Esophagus squamous epithelium (tissue), 4 donors: ENCODE measurements around the gene SLFN14.
"Not testable (repeated sequence)": the region's sequence is repeated elsewhere in the genome, so short reads cannot be mapped to it uniquely, and the experiment has no call there.

Experiments used
- POLR2A ChIP-seq, 4 donors: fragments of 450-650 bp; IDR thresholded peaks; one replicate each; pipeline ENCODE4 v1.6.1; 2017; ENCODE audit warnings: antibody characterized with exemption in 4 of 4, mild to moderate bottlenecking in 4 of 4, moderate library complexity in 3 of 4
- TF ChIP-seq, protein P1 (sequence below), 6 experiments: fragments of 450-650 bp in 4 of 6; fragments of 200-600 bp in 2 of 6; sonication (generic) in 2 of 6; IDR thresholded peaks; one replicate each; pipeline ENCODE4 v1.5.1; 2016 to 2019; ENCODE audit warnings: antibody characterized with exemption in 6 of 6, mild to moderate bottlenecking in 4 of 6, moderate library complexity in 4 of 6

DNA sequence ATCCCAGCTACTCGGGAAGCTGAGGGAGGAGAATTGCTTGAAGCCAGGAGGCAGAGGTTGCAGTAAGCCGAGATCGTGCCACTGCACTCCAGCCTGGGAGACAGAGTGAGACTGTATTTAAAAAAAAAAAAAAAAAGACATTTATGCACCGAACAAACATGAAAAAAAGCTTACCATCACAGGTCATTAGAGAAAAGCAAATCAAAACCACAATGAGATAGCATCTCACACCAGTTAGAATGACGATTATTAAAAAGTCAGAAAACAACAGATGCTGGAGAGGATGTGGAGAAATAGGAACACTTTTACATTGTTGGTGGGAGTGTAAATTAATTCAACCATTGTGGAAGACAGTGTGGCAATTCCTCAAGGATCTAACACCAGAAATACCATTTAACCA lies 42.2 kb downstream of the SLFN14 start:
- TF ChIP-seq, protein P1, sequence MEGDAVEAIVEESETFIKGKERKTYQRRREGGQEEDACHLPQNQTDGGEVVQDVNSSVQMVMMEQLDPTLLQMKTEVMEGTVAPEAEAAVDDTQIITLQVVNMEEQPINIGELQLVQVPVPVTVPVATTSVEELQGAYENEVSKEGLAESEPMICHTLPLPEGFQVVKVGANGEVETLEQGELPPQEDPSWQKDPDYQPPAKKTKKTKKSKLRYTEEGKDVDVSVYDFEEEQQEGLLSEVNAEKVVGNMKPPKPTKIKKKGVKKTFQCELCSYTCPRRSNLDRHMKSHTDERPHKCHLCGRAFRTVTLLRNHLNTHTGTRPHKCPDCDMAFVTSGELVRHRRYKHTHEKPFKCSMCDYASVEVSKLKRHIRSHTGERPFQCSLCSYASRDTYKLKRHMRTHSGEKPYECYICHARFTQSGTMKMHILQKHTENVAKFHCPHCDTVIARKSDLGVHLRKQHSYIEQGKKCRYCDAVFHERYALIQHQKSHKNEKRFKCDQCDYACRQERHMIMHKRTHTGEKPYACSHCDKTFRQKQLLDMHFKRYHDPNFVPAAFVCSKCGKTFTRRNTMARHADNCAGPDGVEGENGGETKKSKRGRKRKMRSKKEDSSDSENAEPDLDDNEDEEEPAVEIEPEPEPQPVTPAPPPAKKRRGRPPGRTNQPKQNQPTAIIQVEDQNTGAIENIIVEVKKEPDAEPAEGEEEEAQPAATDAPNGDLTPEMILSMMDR (IDR thresholded peaks at IDR 0.05), result not testable (repeated sequence)
- TF ChIP-seq POLR2A (IDR thresholded peaks at IDR 0.05), result not testable (repeated sequence)
